Measurements from ENCODE around the gene GLIS1.

The GLIS1 gene

DNA sequence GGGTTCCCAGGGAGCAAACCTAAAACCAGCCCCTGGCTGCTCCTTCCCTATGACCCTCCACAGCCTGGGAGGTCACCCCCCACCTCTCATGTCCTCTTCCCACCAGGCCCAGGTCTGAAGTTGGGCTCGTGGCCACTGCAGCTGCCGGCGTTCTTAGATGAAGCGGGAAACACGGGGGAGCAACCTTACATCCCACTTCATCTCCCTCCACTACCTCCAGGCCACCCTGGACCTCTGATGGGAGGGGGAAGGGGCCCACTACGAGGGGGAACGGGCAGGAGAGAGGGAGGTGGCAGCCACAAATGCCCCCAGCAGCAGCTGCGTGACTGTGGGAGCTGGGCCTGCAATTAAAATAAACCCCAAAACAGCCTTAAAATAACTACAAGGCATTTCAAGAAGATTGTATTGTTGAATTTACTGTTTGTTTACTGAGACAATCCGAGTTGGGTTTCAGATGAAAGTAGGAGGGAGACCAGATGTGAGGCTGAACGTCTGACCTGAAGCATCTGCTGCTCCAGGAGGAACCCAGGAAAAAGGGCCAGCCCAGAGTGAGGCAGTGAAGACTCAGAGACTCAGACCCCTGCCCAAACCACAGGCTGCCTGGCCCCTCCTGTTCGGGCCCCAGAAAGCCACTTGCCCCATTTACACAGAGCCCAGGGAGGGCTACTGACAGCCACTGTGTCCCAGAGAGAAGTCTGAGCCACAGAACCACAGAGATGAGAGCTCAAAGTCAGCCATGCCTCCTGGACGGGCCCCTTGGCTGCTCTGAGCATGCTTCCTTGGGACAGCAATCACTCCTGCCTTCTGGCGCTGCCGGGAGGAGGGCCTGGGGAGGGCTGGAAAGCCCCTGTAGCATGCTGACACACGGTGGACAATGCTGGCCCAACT is 59.8 kb downstream of the GLIS1 start:
- no peak for DNase-seq (ENCODE audit: low read depth in 3 of 3)

- no peak for DNase-seq (ENCODE audit: low read depth in 3 of 3)
Measured at GRCh38 chr1:53678507-53678906, 60.5 kb downstream of the GLIS1 start.

- no peak for DNase-seq (ENCODE audit: low read depth in 3 of 3)
Measured at GRCh38 chr1:53678046-53678445, 60.9 kb downstream of the GLIS1 start.

GRCh38 chr1:53677486-53677885 is 61.5 kb downstream of the GLIS1 start:
- no peak for DNase-seq (ENCODE audit: low read depth in 3 of 3)

DNA sequence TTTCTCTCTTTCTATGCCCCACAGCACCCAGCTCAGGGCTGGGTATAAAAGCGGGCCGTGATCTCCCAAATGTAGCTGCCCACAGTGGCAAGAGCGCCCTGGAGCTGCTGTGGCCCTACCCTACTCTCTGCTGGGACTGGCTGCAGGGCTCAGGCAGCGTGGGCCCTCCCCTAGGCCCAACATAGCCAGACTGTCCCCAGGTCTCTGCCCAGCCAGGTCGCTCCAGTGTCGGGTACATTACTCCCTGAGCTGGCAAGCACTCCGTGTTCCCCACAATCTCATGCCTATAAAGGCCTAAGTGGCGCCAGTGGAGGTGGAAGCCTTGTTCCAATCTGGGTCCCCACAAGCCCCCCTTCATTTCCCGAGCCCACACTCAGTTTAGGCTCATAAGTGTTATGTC is 66.2 kb downstream of the GLIS1 start:
- DNase-seq (ENCODE audit: low read depth in 3 of 3) = no peak

- no peak for DNase-seq (ENCODE audit: low read depth in 3 of 3)
Measured at GRCh38 chr1:53672243-53672642, 66.7 kb downstream of the GLIS1 start.

DNA sequence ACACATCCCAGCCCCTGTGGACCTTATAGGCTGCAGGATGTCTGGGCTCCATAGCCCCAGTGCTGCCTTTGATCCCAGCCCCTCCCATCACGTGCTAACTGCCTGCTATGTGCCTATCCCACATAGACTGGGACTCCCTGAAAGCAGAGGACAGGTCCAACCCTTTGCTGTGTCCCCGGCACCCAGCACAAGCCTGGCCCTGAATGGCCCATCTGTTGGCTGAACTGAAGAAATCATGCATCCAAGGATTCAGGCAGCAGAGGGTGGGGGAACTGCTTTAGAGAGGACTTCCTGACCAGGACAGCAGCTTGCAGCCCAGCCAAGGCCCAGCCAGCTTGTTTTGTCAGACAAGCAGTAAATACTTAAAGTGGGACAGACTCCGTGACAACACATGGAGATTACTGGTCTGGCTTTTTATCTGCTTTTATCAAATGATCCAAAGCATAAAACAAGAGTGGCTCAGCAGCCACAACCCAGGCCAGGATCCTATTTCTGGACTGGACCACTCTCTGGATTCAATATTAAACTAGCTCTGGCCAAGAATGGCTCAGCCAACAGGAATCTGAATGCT is 69.3 kb downstream of the GLIS1 start:
- no peak for DNase-seq (ENCODE audit: low read depth in 3 of 3)

DNA sequence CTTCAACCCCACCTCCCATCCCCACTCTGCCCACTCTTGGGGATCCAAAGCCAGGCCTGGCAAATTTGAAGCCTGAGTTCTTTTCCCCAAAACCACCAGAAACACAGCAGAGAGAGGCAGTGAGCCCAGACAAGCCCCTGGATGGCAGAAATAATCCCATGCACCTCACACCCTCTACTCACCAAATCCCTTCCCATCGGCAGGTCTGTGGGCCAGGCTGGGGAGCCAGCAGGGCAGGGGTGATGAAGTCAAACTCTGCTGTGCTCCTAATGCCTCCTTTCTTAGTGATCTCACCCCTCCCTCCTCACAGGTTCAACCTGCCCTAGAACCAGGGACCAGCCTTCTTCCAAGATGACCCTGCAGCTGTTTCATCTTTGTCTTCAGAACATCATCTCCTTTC is 72.4 kb downstream of the GLIS1 start:
- DNase-seq (ENCODE audit: low read depth in 3 of 3) = no peak

- DNase-seq (ENCODE audit: low read depth in 3 of 3) = no peak
Measured at GRCh38 chr1:53665996-53666395, 73.0 kb downstream of the GLIS1 start.

DNA sequence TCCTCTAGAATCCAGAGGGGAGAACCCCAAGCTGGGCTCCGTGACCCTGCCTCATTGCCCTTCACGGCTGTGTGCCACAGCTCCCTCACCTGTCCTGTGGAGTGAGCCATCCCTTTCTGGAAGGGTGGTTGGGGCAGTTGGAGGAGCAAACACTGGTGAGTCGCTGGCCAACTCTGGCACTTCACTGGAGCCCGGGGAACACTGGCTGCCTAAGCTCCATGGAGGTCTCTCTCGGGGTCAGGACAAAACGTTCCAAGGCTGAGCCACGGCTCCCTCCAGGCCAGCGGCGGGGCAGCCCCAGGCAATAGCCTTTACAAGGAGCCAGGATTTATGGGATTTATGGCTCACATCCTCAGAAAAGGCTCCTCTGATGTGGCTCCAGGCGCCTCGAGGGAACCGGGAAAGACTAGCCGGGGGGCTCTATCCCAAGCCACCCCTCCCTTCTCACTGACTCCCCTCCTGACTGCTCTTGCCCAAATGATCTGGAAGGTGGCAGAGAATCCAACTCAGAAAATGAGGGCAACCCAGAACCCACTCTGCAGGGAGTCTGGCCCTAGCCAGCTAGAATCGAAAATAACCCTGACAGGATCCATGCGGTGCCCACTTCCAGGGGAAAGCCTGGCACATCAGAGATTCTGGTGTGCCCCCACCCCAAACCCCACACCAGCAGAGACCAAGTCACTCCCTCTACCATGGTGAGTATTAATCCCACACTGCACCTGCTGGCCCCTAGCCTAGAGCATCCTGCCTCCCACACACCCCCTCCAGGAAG is 75.2 kb downstream of the GLIS1 start:
- DNase-seq (ENCODE audit: low read depth in 3 of 3) = no peak

DNA sequence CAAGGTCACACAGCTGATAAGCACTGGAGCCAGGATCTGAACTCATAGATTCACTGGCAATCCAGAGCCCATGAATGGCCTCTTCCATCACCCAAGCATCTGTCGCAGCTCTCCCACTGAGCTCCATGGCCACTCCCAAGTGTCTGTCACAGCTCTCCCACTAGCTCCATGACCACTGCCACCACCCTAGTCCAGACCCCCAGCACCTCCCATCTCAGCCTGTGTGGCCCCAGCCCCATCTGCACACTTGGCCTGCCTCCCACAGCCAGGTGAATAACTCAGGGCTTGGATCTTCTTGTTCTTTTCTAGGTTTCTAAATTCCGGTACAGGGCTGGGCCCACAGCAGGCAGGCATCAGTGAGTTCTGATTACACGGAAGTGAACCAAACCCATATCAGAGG is 76.0 kb downstream of the GLIS1 start:
- no peak for DNase-seq (ENCODE audit: low read depth in 3 of 3)

DNA sequence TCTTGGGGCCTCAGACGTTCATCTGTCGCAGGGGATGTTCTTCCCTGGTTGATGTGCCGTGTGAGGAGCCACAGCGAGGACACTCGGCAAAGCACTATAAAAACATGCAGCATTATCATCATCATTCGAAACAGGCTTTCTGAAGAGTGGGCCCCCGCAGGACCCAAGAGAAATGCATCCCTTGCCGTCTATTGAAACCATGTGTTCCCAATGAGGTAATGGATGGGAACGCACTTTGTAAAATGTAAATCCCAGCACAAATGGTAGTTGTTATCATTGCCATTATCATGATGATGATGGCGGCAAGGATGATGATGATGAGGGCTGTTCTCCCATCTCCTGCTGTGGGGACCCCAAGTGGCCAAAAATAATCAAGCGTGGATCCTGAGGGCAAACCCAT is 76.8 kb downstream of the GLIS1 start:
- no peak for DNase-seq (ENCODE audit: low read depth in 3 of 3)

DNA sequence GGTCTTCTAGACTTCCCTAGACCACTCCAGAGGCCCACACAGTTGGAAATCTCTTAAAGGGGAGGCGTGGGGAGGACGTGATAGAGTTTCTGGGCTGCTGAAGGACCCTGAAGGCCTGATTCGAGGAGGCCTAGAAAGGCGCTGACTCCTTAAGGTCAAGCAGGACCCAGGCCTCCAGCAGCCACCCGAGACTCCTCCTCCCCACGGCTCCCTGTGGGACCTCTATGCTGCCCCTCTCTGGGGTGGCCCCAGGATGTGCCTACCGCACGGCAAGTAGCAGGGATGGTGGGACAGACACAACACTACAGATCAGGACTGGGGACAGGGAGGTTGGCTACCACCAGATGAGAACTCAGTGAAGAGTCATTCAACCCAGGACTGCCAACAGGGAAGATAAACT is 77.5 kb downstream of the GLIS1 start:
- DNase-seq (ENCODE audit: low read depth in 3 of 3) = no peak

DNA sequence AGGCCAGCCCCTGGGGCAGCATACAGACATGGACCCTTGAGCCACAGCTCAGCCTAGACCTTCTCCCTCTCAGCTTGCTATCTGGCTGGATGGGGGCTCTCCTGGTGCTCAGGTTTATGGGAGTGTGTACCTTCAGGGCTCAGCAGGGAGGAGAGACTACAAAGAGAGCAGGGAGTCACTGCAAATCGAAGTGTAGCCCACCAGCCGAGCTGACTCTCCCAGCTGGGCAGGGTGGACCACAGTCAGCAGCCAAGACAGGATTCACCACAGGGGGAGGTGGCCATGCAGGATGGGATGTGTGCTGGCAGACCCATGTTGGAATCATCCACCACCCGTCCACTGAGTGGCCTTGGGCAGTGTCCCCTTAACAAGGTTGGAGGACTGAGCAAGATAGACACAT is 78.3 kb downstream of the GLIS1 start:
- no peak for DNase-seq (ENCODE audit: low read depth in 3 of 3)

DNA sequence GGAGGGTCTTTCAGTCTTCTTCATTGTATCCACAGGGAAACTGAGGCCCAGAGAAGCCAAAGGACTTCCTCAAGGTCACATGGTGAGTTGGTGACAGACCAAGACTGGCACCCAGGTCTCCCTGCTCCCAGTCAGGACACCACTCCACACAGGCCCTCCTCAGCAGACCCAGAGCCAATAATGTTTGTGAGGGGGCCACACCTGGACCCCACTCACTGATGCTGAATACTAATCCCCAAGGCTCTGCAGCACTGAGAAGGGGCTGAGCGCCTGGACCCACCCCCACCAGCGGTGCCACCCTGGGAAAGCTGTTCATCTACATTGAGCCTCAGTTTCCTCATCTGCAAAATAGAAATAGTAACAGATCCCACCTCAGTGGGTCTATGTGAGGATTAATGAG is 79.5 kb downstream of the GLIS1 start:
- DNase-seq (ENCODE audit: low read depth in 3 of 3) = no peak

DNA sequence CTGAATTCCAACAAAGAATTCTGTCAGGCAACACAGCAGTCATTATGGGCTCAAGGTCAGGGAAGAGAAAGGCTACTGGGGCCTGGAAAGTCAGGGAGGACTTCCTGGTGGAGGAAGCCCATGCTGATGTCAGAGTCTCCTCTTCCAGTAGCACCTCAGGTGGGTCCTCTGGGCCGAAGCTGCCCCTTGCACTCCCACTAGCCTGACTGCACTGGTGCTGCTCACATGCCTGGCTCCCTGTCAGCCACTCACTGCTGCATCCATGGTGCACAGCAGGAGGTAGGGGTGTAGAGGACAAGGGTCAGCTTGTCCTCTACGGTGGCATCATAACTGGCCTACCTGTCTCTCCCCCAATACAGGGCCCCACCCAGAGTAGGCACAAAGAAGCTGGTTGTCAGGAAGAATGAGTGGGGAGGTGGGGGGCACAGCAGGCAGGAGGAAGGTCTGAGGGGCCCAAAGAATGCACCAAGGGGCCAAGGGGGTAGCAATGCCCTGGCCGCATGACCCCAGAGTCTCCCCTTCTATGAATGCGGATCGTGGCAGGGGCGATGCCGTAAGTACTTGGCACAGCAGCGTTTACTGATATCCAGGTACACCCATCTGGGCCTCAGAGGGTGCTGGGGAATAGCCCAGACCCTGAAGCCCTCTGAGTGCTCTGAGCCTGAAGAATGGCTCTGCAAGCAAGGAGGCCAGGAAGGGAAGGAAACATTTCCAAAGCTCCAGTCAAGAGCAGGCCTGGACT is 80.3 kb downstream of the GLIS1 start:
- no peak for DNase-seq (ENCODE audit: low read depth in 3 of 3)

GRCh38 chr1:53657891-53658396 is 81.0 kb downstream of the GLIS1 start:
- DNase-seq (ENCODE audit: low read depth in 3 of 3) = no peak

DNA sequence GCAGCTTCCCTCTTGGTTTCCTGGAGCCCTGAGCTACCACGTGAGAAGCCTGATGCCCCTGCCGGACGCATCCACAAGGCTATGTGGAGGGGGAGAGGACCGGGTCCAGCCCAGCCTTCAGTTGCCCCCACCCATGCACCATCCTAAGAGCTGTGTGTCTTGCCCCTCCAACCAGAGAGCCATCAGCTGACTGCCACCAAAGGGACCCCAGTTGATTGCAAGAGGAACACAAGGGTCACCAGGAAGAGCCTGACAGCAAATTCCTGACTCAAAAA is 81.5 kb downstream of the GLIS1 start:
- no peak for DNase-seq (ENCODE audit: low read depth in 3 of 3)

DNA sequence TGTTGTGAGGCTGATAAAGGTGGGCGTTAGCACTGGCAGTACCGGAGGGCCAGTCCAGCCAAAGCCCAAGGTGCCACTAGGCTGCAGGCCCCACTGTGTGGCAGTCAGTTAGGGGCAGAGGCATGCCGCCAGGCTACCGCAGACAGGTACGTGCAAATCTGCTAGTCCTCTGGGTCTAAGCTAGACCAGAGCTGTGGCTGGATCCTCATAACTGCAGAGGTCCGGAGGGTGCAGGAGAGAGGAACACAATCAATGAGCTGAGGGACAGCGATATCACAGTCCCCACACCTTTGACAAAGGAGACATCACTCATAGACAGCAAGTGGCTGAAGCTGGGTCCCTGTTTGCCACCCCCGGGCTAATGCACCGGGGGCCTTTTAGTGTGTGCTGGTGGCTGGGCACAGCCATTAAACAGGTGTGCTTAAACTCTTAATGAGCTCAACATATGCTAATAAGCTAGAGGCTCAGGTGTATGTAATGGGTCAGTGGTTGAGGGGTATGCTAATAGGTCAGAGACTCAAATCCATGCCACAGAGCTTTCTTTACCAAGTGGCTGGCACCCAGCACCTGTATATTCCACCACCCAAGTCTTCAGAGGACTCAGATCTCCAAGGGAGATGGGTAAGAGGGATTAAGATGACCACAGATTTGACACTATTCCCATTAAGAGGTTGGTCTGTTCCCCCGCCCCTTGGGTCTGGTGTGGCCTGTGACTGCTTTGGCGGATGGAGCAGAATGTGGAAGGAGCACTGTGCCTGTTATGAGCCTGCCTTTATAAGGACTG is 82.0 kb downstream of the GLIS1 start:
- no peak for DNase-seq (ENCODE audit: low read depth in 3 of 3)

- no peak for DNase-seq (ENCODE audit: low read depth in 3 of 3)
Measured at GRCh38 chr1:53655931-53656746, 82.8 kb downstream of the GLIS1 start.

All from stimulated activated CD4-positive, alpha-beta T cell treated with anti-CD3 and anti-CD28 coated beads, TNF-alpha, amount 100 ng/mL, for 4 hours (primary cell).